Measurements from ENCODE around the gene USE1.

GRCh38 chr19:17266026-17266425 lies 50.9 kb downstream of the USE1 start:
- TF ChIP-seq HLTF (IDR thresholded peaks at IDR 0.05) (no peak), CHD2 (IDR thresholded peaks at IDR 0.05; ENCODE audit: low read depth, low read length) (no peak), REST (IDR thresholded peaks at IDR 0.05; ENCODE audit: borderline replicate concordance) (no peak), REST (CRISPR knock-in tag; IDR thresholded peaks at IDR 0.05; ENCODE audit: low read depth) (no peak)

All from K562 (cell line).